Measurements from ENCODE around the gene CDC25C.
A peak's percentile ranks its signal among the peaks of the same experiment; 100 is the strongest.
"Not testable (repeated sequence)": the region's sequence is repeated elsewhere in the genome, so short reads cannot be mapped to it uniquely, and the experiment has no call there.

CDC25C gene

GRCh38 chr5:138344887-138345622 lies 13.5 kb upstream of the CDC25C start:
- no peak for DNase-seq

GRCh38 chr5:138340008-138340407 lies 8.4 kb upstream of the CDC25C start:
- no peak for DNase-seq

GRCh38 chr5:138339464-138339863 lies 7.9 kb upstream of the CDC25C start:
- no peak for DNase-seq

- no peak for DNase-seq
Observed at GRCh38 chr5:138339091-138339456, 7.5 kb upstream of the CDC25C start.

- DNase-seq: no peak
Observed at GRCh38 chr5:138338411-138339090, 6.9 kb upstream of the CDC25C start.

- DNase-seq: peak; percentile 84
Observed at GRCh38 chr5:138337685-138338410, 6.2 kb upstream of the CDC25C start, which contains the start of gene FAM53C. Gene FAM53C (plus strand): TSS chr5:138338266. CDS start chr5:138341336, 3,070 bp downstream.

GRCh38 chr5:138336952-138337684 lies 5.5 kb upstream of the CDC25C start:
- DNase-seq: peak; percentile 65

- peak; percentile 29 for DNase-seq
Observed at GRCh38 chr5:138334867-138335447, 3.4 kb upstream of the CDC25C start.

GRCh38 chr5:138330813-138331448 lies 673 bp downstream of the CDC25C start:
- no peak for DNase-seq

- not testable (repeated sequence) for DNase-seq
Observed at GRCh38 chr5:138318211-138318610, 13.4 kb downstream of the CDC25C start.

GRCh38 chr5:138316355-138316754 lies 15.2 kb downstream of the CDC25C start:
- no peak for DNase-seq

- DNase-seq: no peak
Observed at GRCh38 chr5:138315751-138316278, 15.8 kb downstream of the CDC25C start.

- no peak for DNase-seq
Observed at GRCh38 chr5:138305797-138306196, 25.8 kb downstream of the CDC25C start.

GRCh38 chr5:138303372-138303771 lies 28.2 kb downstream of the CDC25C start:
- DNase-seq: no peak

- no peak for DNase-seq
Observed at GRCh38 chr5:138289296-138289695, 42.3 kb downstream of the CDC25C start.

- DNase-seq: no peak
Observed at GRCh38 chr5:138287246-138287645, 44.4 kb downstream of the CDC25C start.

- DNase-seq: peak; percentile 51
Observed at GRCh38 chr5:138282920-138283742, 48.5 kb downstream of the CDC25C start.

- no peak for DNase-seq
Observed at GRCh38 chr5:138280915-138281314, 50.7 kb downstream of the CDC25C start.

GRCh38 chr5:138276402-138277054 lies 55.1 kb downstream of the CDC25C start:
- no peak for DNase-seq

- no peak for DNase-seq
Observed at GRCh38 chr5:138275895-138276294, 55.7 kb downstream of the CDC25C start.

Measured in NCI-H226 (cell line).